ENCODE measurements around the gene PPFIBP1.
A peak's percentile ranks its signal among the peaks of the same experiment; 100 is the strongest.

The PPFIBP1 gene

GRCh38 chr12:27523642-27524493 is at the start of gene PPFIBP1:
Gene PPFIBP1 (plus strand): TSS chr12:27524206. CDS start chr12:27633397, 109,191 bp downstream.
- DNase-seq: peak; percentile 98

GRCh38 chr12:27474344-27474743 is 49.7 kb upstream of the PPFIBP1 start:
- no peak for DNase-seq

- no peak for DNase-seq
These were observed 47.0 kb upstream of the PPFIBP1 start for GRCh38 chr12:27477049-27477448.

- DNase-seq: no peak
These were observed 45.1 kb upstream of the PPFIBP1 start for GRCh38 chr12:27478949-27479348.

GRCh38 chr12:27480016-27480415 is 44.0 kb upstream of the PPFIBP1 start:
- DNase-seq: no peak

- DNase-seq: no peak
These were observed 37.0 kb upstream of the PPFIBP1 start for GRCh38 chr12:27486961-27487360.

GRCh38 chr12:27488479-27488878 is 35.5 kb upstream of the PPFIBP1 start:
- DNase-seq: no peak

- no peak for DNase-seq
These were observed 32.8 kb upstream of the PPFIBP1 start for GRCh38 chr12:27491226-27491625.

GRCh38 chr12:27493260-27493940 is 30.6 kb upstream of the PPFIBP1 start:
- no peak for DNase-seq

- no peak for DNase-seq
These were observed 26.6 kb upstream of the PPFIBP1 start for GRCh38 chr12:27497446-27497845.

GRCh38 chr12:27498149-27498548 is 25.9 kb upstream of the PPFIBP1 start:
- no peak for DNase-seq

- DNase-seq: no peak
These were observed 25.2 kb upstream of the PPFIBP1 start for GRCh38 chr12:27498761-27499160.

- DNase-seq: no peak
These were observed 24.6 kb upstream of the PPFIBP1 start for GRCh38 chr12:27499377-27499776.

- no peak for DNase-seq
These were observed 23.5 kb upstream of the PPFIBP1 start for GRCh38 chr12:27500546-27500945.

GRCh38 chr12:27502021-27502435 is 22.0 kb upstream of the PPFIBP1 start:
- no peak for DNase-seq

- DNase-seq: no peak
These were observed 19.5 kb upstream of the PPFIBP1 start for GRCh38 chr12:27504507-27504906.

GRCh38 chr12:27505109-27505508 is 18.9 kb upstream of the PPFIBP1 start:
- no peak for DNase-seq

GRCh38 chr12:27505761-27506160 is 18.2 kb upstream of the PPFIBP1 start:
- DNase-seq: no peak

- DNase-seq: no peak
These were observed 17.3 kb upstream of the PPFIBP1 start for GRCh38 chr12:27506645-27507189.

GRCh38 chr12:27508736-27509431 is 15.1 kb upstream of the PPFIBP1 start:
- DNase-seq: no peak

- no peak for DNase-seq
These were observed 12.8 kb upstream of the PPFIBP1 start for GRCh38 chr12:27511031-27511722.

- DNase-seq: no peak
These were observed 12.3 kb upstream of the PPFIBP1 start for GRCh38 chr12:27511723-27512045.

Measured in CD4-positive, alpha-beta T cell treated with Interleukin-21 for 1 hour (primary cell).